ENCODE measurements around the gene RGSL1. TPM values are rescaled to one million over a fixed set of nuclear protein-coding genes. Genes with fewer than 3 reads are reported as not detected.
"Not testable (repeated sequence)": the region's sequence is repeated elsewhere in the genome, so short reads cannot be mapped to it uniquely, and the experiment has no call there.

The RGSL1 gene
- polyA plus RNA-seq, 1 donor = not detected

- DNase-seq = not testable (repeated sequence)
These were observed 2.8 kb upstream of the RGSL1 start for GRCh38 chr1:182447124-182447523.

DNA sequence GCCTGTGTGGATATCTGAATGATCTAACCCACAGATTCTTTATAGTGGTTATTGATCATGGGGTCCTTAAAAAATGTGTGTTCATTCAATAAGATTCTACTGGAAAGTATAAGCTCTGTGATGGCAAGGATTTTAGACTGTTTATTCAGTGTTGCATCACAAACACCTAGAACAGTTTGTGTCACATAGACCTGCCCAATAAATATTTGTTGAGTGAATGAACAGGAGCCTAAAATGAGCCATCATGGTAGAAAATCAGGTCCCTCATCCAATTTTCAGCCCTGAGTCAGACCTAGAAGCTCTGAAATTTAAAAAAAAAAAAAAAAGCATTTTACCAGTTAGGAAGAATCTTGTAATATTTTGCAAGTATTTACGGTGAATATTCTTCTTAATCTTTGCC, 2.3 kb upstream of the RGSL1 start:
- DNase-seq = no peak

DNA sequence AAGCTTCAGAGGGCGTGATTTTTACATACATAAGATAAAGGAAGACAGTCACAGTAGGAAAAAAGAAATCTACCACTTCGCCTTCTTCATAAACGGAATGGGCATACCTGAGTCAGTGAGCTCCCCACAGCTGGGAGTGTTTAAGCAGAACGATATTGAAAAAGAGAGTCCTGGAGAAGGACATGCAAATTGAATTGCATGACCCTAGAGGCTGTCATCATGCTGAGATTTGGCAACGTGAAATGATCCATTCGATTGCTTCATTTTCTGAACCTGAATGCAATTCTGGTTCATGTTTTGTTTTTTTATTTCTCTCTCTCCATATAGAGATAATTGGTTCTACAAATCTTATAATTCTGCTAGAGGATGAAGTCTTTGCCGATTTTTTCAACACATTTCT, 3.7 kb downstream of the RGSL1 start:
- DNase-seq = no peak

GRCh38 chr1:182457844-182458243, 7.9 kb downstream of the RGSL1 start:
- no peak for DNase-seq

- DNase-seq = no peak
These were observed 10.0 kb downstream of the RGSL1 start for GRCh38 chr1:182459949-182460348.

DNA sequence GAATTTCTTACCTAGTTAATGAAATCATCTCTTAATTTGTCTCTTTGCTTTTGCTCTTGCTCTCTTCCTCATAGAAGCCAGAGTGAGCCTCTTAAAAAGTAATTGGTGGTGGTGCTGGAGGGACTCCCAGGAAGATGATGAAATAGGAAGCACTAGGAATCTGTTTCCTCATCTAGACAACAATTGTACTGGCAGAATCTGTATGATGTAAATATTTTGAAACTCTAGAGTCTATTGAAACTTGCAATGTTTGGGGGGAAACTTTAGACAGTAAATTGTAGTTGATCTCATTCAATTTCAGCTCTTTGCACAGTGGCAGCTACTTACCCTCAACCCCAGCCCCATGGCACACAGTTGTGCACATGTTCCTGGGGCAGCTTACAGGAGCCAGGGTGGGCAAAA, 10.6 kb downstream of the RGSL1 start:
- DNase-seq = no peak

- no peak for DNase-seq
These were observed 23.6 kb downstream of the RGSL1 start for GRCh38 chr1:182473556-182473955.

DNA sequence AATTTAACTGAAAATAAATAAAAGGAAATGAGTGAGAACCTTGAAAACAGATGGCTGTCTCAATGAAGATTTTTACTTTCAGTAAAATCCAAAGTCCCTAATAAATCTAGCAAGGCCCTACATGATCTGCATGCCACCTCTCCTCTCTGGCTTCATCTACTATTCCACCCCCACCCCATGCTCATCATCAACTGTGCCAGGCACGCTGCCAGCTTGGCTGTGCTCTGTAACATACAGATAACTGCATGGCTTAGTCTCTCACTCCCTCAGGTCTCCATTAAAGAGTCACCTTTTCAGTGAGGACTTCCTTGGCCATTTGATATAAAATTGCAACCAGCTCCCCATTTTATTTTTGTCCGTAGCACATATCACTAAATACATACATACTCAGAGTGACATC, 26.7 kb downstream of the RGSL1 start:
- DNase-seq = no peak

DNA sequence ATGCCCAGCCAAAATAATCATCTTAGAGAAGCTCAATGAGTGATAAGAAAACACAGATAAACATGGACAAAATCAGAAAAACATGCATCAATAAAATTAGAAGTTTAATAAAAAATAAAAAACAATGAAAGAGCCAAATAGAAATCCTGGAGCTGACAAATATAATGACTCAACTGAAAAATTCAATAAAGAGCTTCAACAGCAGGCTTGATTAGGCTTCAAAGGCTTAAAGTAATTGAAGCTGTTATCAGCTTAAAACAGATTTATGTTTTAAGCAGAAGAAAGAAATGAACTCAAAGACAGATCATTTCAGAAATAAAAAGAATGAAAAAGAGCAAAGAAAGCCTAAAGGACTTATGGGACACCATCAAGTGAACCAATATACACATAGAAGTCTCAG, 28.3 kb downstream of the RGSL1 start:
- no peak for DNase-seq

DNA sequence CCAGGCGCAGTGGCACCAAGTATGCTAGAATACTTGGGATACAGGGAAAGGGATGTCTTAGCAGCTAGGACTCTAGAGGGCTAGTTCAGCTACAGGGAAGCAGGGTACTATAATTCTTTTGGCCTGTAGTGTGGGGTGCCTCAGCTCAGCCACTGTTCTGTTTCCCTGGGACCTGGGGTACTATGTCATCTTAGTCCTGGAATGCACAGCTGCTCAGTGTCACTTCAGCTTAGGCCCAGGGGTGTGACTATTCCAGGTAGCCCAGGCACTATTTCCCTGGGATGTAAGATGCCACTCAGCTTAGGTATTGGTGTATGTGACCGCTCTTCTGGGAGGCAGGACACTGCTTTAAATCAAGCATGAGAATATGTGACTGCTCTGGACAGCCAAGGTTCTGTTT, 34.1 kb downstream of the RGSL1 start:
- no peak for DNase-seq

DNA sequence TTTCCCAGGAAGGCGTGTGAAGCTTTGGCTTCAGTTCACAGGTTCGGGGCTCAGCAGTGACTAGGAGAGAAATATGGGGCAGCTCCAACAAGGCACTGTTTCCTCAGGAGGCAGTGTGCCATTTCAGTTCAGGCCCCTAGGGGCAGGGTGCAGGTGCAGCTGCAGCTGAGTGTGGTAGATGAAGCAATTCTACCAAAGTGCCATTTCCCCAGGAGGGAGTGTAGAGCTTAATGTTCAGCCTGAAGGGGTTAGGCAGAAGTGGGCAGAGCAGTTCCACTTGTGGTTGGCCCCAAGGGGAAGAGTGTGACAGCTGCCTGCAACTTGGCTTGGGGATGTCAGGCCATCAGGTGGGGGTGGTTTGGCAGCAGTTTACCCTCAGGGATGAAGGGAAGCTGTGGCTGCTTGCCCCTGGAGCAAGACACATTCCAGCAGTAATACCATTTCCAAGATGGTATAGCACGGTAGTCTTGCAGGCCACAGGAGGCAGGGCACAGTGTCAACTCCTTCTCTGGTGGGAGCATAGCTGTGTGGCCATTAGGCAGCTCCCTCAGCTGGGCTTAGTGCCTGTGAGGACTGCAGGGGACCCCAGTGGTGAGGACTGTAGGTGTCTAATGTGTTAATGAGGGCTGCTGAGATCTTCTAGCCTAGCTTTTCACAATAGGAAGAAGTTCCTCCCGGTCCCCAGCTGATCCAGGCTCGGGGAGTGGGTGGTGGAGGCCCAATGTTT, 34.7 kb downstream of the RGSL1 start:
- no peak for DNase-seq

- no peak for DNase-seq
These were observed 35.9 kb downstream of the RGSL1 start for GRCh38 chr1:182485861-182486260.

GRCh38 chr1:182488803-182489202, 38.9 kb downstream of the RGSL1 start:
- no peak for DNase-seq

GRCh38 chr1:182493063-182493462, 43.1 kb downstream of the RGSL1 start:
- DNase-seq = no peak

GRCh38 chr1:182495002-182495401, 45.1 kb downstream of the RGSL1 start:
- no peak for DNase-seq

DNA sequence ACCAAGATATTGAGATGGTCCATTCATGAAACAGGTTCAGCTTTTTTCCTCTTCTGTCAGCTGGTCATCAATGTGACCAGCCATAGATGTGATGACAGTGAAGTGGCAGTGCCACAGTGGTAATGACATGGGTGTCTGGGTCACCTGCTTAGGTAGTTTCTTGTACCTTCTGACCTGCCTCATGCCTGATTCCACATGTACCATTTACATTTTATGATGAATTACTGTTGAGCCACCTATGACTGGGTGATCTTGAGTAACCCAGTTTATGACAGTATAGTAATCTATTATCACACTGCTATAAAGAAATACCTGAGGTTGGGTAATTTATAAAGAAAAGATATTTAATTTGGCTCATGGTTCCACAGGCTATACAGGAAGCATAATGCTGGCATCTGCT, 45.7 kb downstream of the RGSL1 start:
- DNase-seq = no peak

DNA sequence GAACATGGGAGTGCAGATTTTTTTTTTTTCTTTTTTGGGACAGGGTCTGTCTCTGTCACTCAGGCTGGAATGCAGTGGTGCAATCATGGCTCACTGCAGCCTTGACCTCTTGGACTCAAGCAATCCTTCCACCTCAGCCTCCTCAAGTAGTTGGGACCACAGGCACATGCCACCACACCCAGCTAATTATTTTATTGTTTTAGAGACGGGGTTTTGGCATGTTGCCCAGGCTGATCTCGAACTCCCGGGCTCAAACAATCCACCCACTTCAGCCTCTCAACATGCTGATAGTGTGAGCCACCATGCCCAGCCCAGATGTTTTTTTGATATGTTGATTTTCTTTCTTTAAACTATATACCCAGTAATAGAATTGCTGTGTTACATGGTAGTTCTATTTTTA, 57.7 kb downstream of the RGSL1 start:
- DNase-seq = no peak

- DNase-seq = no peak
These were observed 65.6 kb downstream of the RGSL1 start for GRCh38 chr1:182515556-182515955.

- no peak for DNase-seq
These were observed 70.8 kb downstream of the RGSL1 start for GRCh38 chr1:182520736-182521135.

DNA sequence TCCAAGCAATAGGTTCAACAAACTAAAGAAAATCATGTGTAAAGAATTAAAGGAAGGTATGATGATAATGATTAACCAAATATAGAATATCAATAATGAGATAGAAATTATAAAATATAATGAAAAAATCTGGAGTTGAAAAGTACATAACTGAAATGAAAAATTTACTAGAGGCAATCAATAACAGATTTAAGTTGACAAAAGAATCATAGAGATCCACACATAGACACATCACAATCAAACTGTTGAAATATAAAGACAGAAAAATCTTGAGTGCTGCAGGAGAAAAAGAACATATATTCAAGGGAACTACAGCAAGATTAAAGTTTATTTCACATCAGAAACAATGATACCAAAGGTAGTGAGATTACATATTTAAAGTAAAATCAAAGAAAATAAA, 75.4 kb downstream of the RGSL1 start:
- no peak for DNase-seq

DNA sequence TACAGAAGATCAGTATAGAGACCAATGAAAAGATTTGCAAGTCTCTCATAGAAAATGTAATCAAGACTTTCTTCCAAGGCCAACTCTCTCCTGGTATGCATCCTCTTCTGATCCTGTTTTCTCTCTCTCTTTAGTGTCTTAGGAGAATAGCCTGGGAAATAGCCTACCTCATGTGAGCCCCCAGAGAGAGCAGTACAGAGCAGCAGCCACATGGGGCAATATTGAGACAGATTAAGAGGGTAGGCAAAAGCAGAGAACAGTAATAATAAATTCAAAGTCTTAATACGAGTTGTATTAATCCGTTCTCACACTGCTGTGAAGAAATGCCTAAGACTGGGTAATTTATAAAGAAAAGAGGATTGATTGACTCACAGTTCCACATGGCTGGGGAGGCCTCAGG, 77.7 kb downstream of the RGSL1 start:
- DNase-seq = no peak

DNA sequence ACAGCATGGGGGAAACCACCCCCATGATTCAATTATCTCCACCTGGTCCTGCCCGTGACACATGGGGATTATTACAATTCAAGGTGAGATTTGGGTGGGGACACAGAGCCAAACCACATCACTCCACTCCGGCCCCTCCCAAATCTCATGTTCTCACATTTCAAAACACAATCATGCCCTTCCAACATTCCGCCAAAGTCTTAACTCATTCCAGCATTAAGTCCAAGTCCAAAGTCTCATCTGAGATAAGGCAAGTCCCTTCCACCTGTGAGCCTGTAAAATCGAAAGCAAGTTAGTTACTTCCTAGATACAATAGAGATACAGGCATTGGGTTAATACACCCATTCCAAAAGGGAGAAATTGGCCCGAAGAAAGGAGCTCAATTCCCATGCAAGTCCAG, 78.3 kb downstream of the RGSL1 start:
- DNase-seq = not testable (repeated sequence)

- DNase-seq = no peak
These were observed 84.0 kb downstream of the RGSL1 start for GRCh38 chr1:182533896-182534295.

GRCh38 chr1:182549346-182549745, 99.4 kb downstream of the RGSL1 start:
- no peak for DNase-seq

- no peak for DNase-seq
These were observed 99.9 kb downstream of the RGSL1 start for GRCh38 chr1:182549811-182550210.
